CD4-positive, alpha-beta memory T cell (primary cell): Measurements from ENCODE around the gene CDKN3. TPM values are rescaled to one million over a fixed set of nuclear protein-coding genes. Genes with fewer than 3 reads are reported as not detected.
A peak's percentile ranks its signal among the peaks of the same experiment; 100 is the strongest.
"Not testable (repeated sequence)": the region's sequence is repeated elsewhere in the genome, so short reads cannot be mapped to it uniquely, and the experiment has no call there.

ENCODE experiments used
- CTCF ChIA-PET: fragments of 350-600 bp; sonication (Branson Sonifier 250); formaldehyde crosslinking; loops from one replicate; lab custom pipeline; 2021; ENCODE audit warnings: inconsistent platforms; ENCODE audit not compliant: partially characterized antibody; lab: Charles Lee
- POLR2A ChIA-PET: fragments of 350-600 bp; sonication (Branson Sonifier 250); formaldehyde crosslinking; loops from one replicate; lab custom pipeline; 2021; ENCODE audit not compliant: partially characterized antibody; lab: Charles Lee
- DNase-seq, 5 donors: peaks; one replicate each; pipeline versions ENCODE4 v3.0.0 to v3.0.0-alpha.2; 2020 to 2022; ENCODE audit warnings: mixed read lengths in 1 of 5
- H3K27ac ChIP-seq: one replicate; pipeline ENCODE4 v1.7.0; 2013; ENCODE audit warnings: low read depth, low read length
- H3K27me3 ChIP-seq: 2 replicates; pipeline ENCODE4 v1.7.0; 2013; ENCODE audit warnings: mild to moderate bottlenecking, low read length, moderate library complexity; ENCODE audit not compliant: insufficient read depth
- H3K36me3 ChIP-seq: 2 replicates; pipeline ENCODE4 v1.7.0; 2013; ENCODE audit warnings: mild to moderate bottlenecking, low read length, moderate library complexity; ENCODE audit not compliant: insufficient read depth
- H3K4me1 ChIP-seq: 2 replicates; pipeline ENCODE4 v1.7.0; 2013; ENCODE audit warnings: mild to moderate bottlenecking, low read length, moderate library complexity; ENCODE audit not compliant: insufficient read depth
- H3K4me3 ChIP-seq, 2 donors: one replicate each; pipeline ENCODE4 v1.7.0; 2013; ENCODE audit warnings: low read length in 2 of 2, mild to moderate bottlenecking in 1 of 2
- H3K9me3 ChIP-seq, 2 donors: one replicate each; pipeline ENCODE4 v1.7.0; 2013; ENCODE audit warnings: low read length in 2 of 2, control low read depth in 1 of 2; ENCODE audit not compliant: control insufficient read depth in 1 of 2
- H3K27ac Mint-ChIP-seq, 7 donors: one replicate each; pipeline ENCODE4 v1.8.0; 2020 to 2021; ENCODE audit warnings: mixed read lengths in 7 of 7, mild to moderate bottlenecking in 6 of 7, inconsistent platforms in 3 of 7, moderate library complexity in 3 of 7
- H3K27me3 Mint-ChIP-seq, 2 donors: one replicate each; pipeline ENCODE4 v1.8.0; 2020 to 2021; ENCODE audit warnings: mixed read lengths in 2 of 2
- H3K36me3 Mint-ChIP-seq, 2 donors: one replicate each; pipeline ENCODE4 v1.8.0; 2020 to 2021; ENCODE audit warnings: mixed read lengths in 2 of 2, inconsistent platforms in 1 of 2, mild to moderate bottlenecking in 1 of 2
- H3K4me1 Mint-ChIP-seq, 4 donors: one replicate each; pipeline ENCODE4 v1.8.0; 2020 to 2021; ENCODE audit warnings: mixed read lengths in 4 of 4, mild to moderate bottlenecking in 1 of 4
- H3K4me3 Mint-ChIP-seq, 8 donors: one replicate each; pipeline ENCODE4 v1.8.0; 2020 to 2021; ENCODE audit warnings: mixed read lengths in 8 of 8, mild to moderate bottlenecking in 7 of 8, moderate library complexity in 6 of 8, inconsistent platforms in 3 of 8
- H3K9me3 Mint-ChIP-seq, 8 donors: one replicate each; pipeline ENCODE4 v1.8.0; 2020 to 2021; ENCODE audit warnings: mixed read lengths in 8 of 8, mild to moderate bottlenecking in 5 of 8, inconsistent platforms in 3 of 8, moderate library complexity in 1 of 8
- intact Hi-C: fragments of 100-400 bp; cut with micrococcal nuclease; formaldehyde crosslinking; loops from one replicate; pipeline ENCODE4 v1.15.1; 2023
- polyA plus RNA-seq, 2 donors: library from polyadenylated mRNA; unstranded; fragments of 300-500 nt; fragmentation: Illumina TruSeq; gene quantifications; one replicate each; pipeline ENCODE4 v1.2.3, GENCODE V29; 2021
- total RNA-seq, 2 experiments: library from RNA; stranded (reverse); gene quantifications; one replicate each; pipeline ENCODE4 v1.2.3, GENCODE V29; 2021

The CDKN3 gene
- total and polyA plus RNA-seq, 4 experiments from 2014 or later: 1.1 to 5.0 (median 2.2) TPM

GRCh38 chr14:54395716-54396115 is 1.1 kb upstream of the CDKN3 start:
- peak overlapping the region in 5 of 8 donors; percentile 13 to 74 (median 47) for H3K4me3 Mint-ChIP-seq
- H3K36me3 ChIP-seq: no peaks in the 10 kb centered on the region
- POLR2A ChIA-PET: interaction anchor here (1.0 kb wide), 1 partner anchor 114 kb away, joined by 4 read pairs; the partner anchor contains the start of gene CGRRF1
- H3K9me3 ChIP-seq: no peaks in the 10 kb centered on the region
- CTCF ChIA-PET: interaction anchor here (0.8 to 4.2 kb wide), 4 partner anchors 9 to 168 kb away, joined by 3 to 22 read pairs (median 5); no protein-coding TSS in a partner anchor
- H3K4me3 ChIP-seq: no peak overlapping the region
- no peaks in the 10 kb centered on the region for H3K9me3 Mint-ChIP-seq
- peaks cover 0 to 3% of the 10 kb centered on the region in 2 donors for H3K36me3 Mint-ChIP-seq
- intact Hi-C loops: loop anchor here (1.0 to 10.0 kb wide), 7 partner anchors 46 to 1723 kb away; partner anchors contain the start of genes CGRRF1, CNIH1, GCH1 and GMFB
- no peak for DNase-seq
- peaks cover 18% of the 10 kb centered on the region for H3K4me1 ChIP-seq
- H3K27me3 Mint-ChIP-seq: peaks cover 2 to 3% of the 10 kb centered on the region in 2 donors
- H3K27me3 ChIP-seq: no peaks in the 10 kb centered on the region
- H3K4me1 Mint-ChIP-seq: peaks cover 10 to 23% (median 15%) of the 10 kb centered on the region in 4 donors
- no peak overlapping the region for H3K27ac ChIP-seq
- peak overlapping the region in 2 of 7 donors; percentile 24 to 83 for H3K27ac Mint-ChIP-seq

- Mint-ChIP-seq H3K27me3 (peaks cover 2 to 3% of the 10 kb centered on the region in 2 donors), H3K4me3 (peak overlapping the region; percentile 87 to 92 (median 89)), H3K27ac (peak overlapping the region in 4 of 7 donors; percentile 77 to 96 (median 84)), H3K36me3 (peaks cover 0 to 3% of the 10 kb centered on the region in 2 donors), H3K9me3 (no peaks in the 10 kb centered on the region), H3K4me1 (peaks cover 10 to 23% (median 15%) of the 10 kb centered on the region in 4 donors)
- H3K9me3 ChIP-seq: no peaks in the 10 kb centered on the region
- intact Hi-C loops: loop anchor here (1.0 to 10.0 kb wide), 7 partner anchors 45 to 1723 kb away; partner anchors contain the start of genes CGRRF1, CNIH1, GCH1 and GMFB
- peak overlapping the region; percentile 51 for H3K27ac ChIP-seq
- no peaks in the 10 kb centered on the region for H3K36me3 ChIP-seq
- no peak for DNase-seq
- peaks cover 18% of the 10 kb centered on the region for H3K4me1 ChIP-seq
- ChIA-PET POLR2A (interaction anchor here (1.0 to 1.7 kb wide), 7 partner anchors 40 to 507 kb away, joined by 3 to 6 read pairs (median 4); partner anchors contain the start of genes CGRRF1, GCH1, GMFB and SAMD4A), CTCF (interaction anchor here (0.8 to 4.2 kb wide), 4 partner anchors 10 to 168 kb away, joined by 3 to 22 read pairs (median 5); no protein-coding TSS in a partner anchor)
- H3K27me3 ChIP-seq: no peaks in the 10 kb centered on the region
- peak overlapping the region in 1 of 2 donors; percentile 73 for H3K4me3 ChIP-seq
These were observed 669 bp upstream of the CDKN3 start for GRCh38 chr14:54396183-54396492.

- no peaks in the 10 kb centered on the region for H3K27me3 ChIP-seq
- no peaks in the 10 kb centered on the region for H3K9me3 ChIP-seq
- peak overlapping the region in 2 of 8 donors; percentile 5 to 76 for H3K4me3 Mint-ChIP-seq
- H3K27me3 Mint-ChIP-seq: no peaks in the 10 kb centered on the region
- H3K9me3 Mint-ChIP-seq: no peaks in the 10 kb centered on the region
- H3K36me3 ChIP-seq: no peaks in the 10 kb centered on the region
- no peak for DNase-seq
- intact Hi-C loops: loop anchor here (10.0 kb wide), 1 partner anchor 505 kb away; the partner anchor contains the start of gene GCH1
- no peak overlapping the region for H3K4me3 ChIP-seq
- peaks cover 0 to 3% of the 10 kb centered on the region in 2 donors for H3K36me3 Mint-ChIP-seq
- ChIA-PET CTCF (no interaction called here), POLR2A (no interaction called here)
- H3K27ac Mint-ChIP-seq: no peak overlapping the region
- H3K4me1 ChIP-seq: peaks cover 18% of the 10 kb centered on the region
- H3K27ac ChIP-seq: no peak overlapping the region
- H3K4me1 Mint-ChIP-seq: peaks cover 10 to 23% (median 15%) of the 10 kb centered on the region in 4 donors
These were observed 2.8 kb downstream of the CDKN3 start for GRCh38 chr14:54399560-54399959.

GRCh38 chr14:54403401-54404005 is 6.7 kb downstream of the CDKN3 start:
- H3K9me3 ChIP-seq, H3K27me3 ChIP-seq, POLR2A ChIA-PET, H3K4me1 Mint-ChIP-seq, H3K4me1 ChIP-seq, H3K4me3 ChIP-seq, H3K36me3 Mint-ChIP-seq, H3K9me3 Mint-ChIP-seq, H3K27ac Mint-ChIP-seq, H3K36me3 ChIP-seq, H3K27me3 Mint-ChIP-seq, H3K4me3 Mint-ChIP-seq, intact Hi-C loops, DNase-seq, H3K27ac ChIP-seq: not testable (repeated sequence)
- CTCF ChIA-PET: interaction anchor here (0.9 kb wide), 1 partner anchor 31 kb away, joined by 3 read pairs; no protein-coding TSS in a partner anchor

- H3K36me3 ChIP-seq: no peaks in the 10 kb centered on the region
These were observed 13.4 kb downstream of the CDKN3 start for GRCh38 chr14:54410215-54410614.

GRCh38 chr14:54411371-54411770 is 14.6 kb downstream of the CDKN3 start:
- Mint-ChIP-seq H3K27me3 (no peaks in the 10 kb centered on the region), H3K9me3 (peaks cover 0 to 2% (median 0%) of the 10 kb centered on the region in 8 donors), H3K27ac (no peak overlapping the region), H3K4me1 (peaks cover 0 to 1% (median 0%) of the 10 kb centered on the region in 4 donors), H3K36me3 (no peaks in the 10 kb centered on the region), H3K4me3 (no peak overlapping the region)
- Histone ChIP-seq H3K4me1 (no peaks in the 10 kb centered on the region), H3K27ac (no peak overlapping the region), H3K4me3 (no peak overlapping the region), H3K36me3 (no peaks in the 10 kb centered on the region), H3K9me3 (no peaks in the 10 kb centered on the region), H3K27me3 (no peaks in the 10 kb centered on the region)
- ChIA-PET CTCF (interaction anchor here (1.4 kb wide), 1 partner anchor 14 kb away, joined by 3 read pairs; the partner anchor contains the start of gene CDKN3), POLR2A (no interaction called here)
- no peak for DNase-seq
- intact Hi-C loops: no loop called here

More at GRCh38 chr14:54410215-54410614, 13.4 kb downstream of the CDKN3 start:
- Mint-ChIP-seq H3K36me3 (no peaks in the 10 kb centered on the region), H3K9me3 (peaks cover 0 to 3% (median 0%) of the 10 kb centered on the region in 8 donors), H3K27me3 (no peaks in the 10 kb centered on the region), H3K4me1 (peaks cover 0 to 4% (median 0%) of the 10 kb centered on the region in 4 donors), H3K27ac (no peak overlapping the region), H3K4me3 (no peak overlapping the region)
- intact Hi-C loops: no loop called here
- no peak for DNase-seq
- Histone ChIP-seq H3K4me1 (no peaks in the 10 kb centered on the region), H3K27ac (no peak overlapping the region), H3K4me3 (no peak overlapping the region), H3K9me3 (no peaks in the 10 kb centered on the region), H3K27me3 (no peaks in the 10 kb centered on the region)
- POLR2A ChIA-PET: no interaction called here
- CTCF ChIA-PET: no interaction called here

- Mint-ChIP-seq H3K27me3 (no peaks in the 10 kb centered on the region), H3K27ac (peak overlapping the region in 3 of 7 donors; percentile 50 to 64 (median 58)), H3K4me3 (no peak overlapping the region), H3K9me3 (no peaks in the 10 kb centered on the region), H3K36me3 (peaks cover 6 to 21% of the 10 kb centered on the region in 2 donors), H3K4me1 (peaks cover 0 to 6% (median under 1%) of the 10 kb centered on the region in 4 donors)
- no peaks in the 10 kb centered on the region for H3K36me3 ChIP-seq
- H3K27ac ChIP-seq: no peak overlapping the region
- POLR2A ChIA-PET: no interaction called here
- H3K4me1 ChIP-seq: no peaks in the 10 kb centered on the region
- no peak for DNase-seq
- H3K4me3 ChIP-seq: no peak overlapping the region
- H3K9me3 ChIP-seq: no peaks in the 10 kb centered on the region
- intact Hi-C loops: loop anchor here (1.0 kb wide), 1 partner anchor 54 kb away; no protein-coding TSS in a partner anchor
- no peaks in the 10 kb centered on the region for H3K27me3 ChIP-seq
- CTCF ChIA-PET: interaction anchor here (0.6 to 1.1 kb wide), 4 partner anchors 8 to 89 kb away, joined by 3 to 4 read pairs (median 4); partner anchors contain the start of gene CGRRF1
These were observed 23.8 kb downstream of the CDKN3 start for GRCh38 chr14:54420478-54421142.
